ENCODE results near the gene C4orf50.

Gene C4orf50

GRCh38 chr4:5925419-5926200 is 92.6 kb downstream of the C4orf50 start:
- DNase-seq (ENCODE audit: low read depth in 2 of 3, low spot score in 1 of 3): no peak

GRCh38 chr4:5924461-5925125 is 93.6 kb downstream of the C4orf50 start:
- DNase-seq (ENCODE audit: low read depth in 2 of 3, low spot score in 1 of 3): no peak

- no peak for DNase-seq (ENCODE audit: low read depth in 2 of 3, low spot score in 1 of 3)
Measured at GRCh38 chr4:5923376-5923775, 94.9 kb downstream of the C4orf50 start.

- DNase-seq (ENCODE audit: low read depth in 2 of 3, low spot score in 1 of 3): no peak
Measured at GRCh38 chr4:5922556-5922955, 95.7 kb downstream of the C4orf50 start.

- no peak for DNase-seq (ENCODE audit: low read depth in 2 of 3, low spot score in 1 of 3)
Measured at GRCh38 chr4:5921981-5922380, 96.2 kb downstream of the C4orf50 start.

GRCh38 chr4:5921101-5921980 is 96.9 kb downstream of the C4orf50 start:
- DNase-seq (ENCODE audit: low read depth in 2 of 3, low spot score in 1 of 3): no peak

GRCh38 chr4:5919571-5919970 is 98.7 kb downstream of the C4orf50 start:
- no peak for DNase-seq (ENCODE audit: low read depth in 2 of 3, low spot score in 1 of 3)

GRCh38 chr4:5919044-5919443 is 99.2 kb downstream of the C4orf50 start:
- no peak for DNase-seq (ENCODE audit: low read depth in 2 of 3, low spot score in 1 of 3)

GRCh38 chr4:5918331-5918985 is 99.8 kb downstream of the C4orf50 start:
- no peak for DNase-seq (ENCODE audit: low read depth in 2 of 3, low spot score in 1 of 3)

GRCh38 chr4:5917672-5918071 is 100.6 kb downstream of the C4orf50 start:
- DNase-seq (ENCODE audit: low read depth in 2 of 3, low spot score in 1 of 3): no peak

GRCh38 chr4:5916229-5916628 is 102.0 kb downstream of the C4orf50 start:
- no peak for DNase-seq (ENCODE audit: low read depth in 2 of 3, low spot score in 1 of 3)

- DNase-seq (ENCODE audit: low read depth in 2 of 3, low spot score in 1 of 3): no peak
Measured at GRCh38 chr4:5913454-5913853, 104.8 kb downstream of the C4orf50 start.

- DNase-seq (ENCODE audit: low read depth in 2 of 3, low spot score in 1 of 3): no peak
Measured at GRCh38 chr4:5912614-5913019, 105.6 kb downstream of the C4orf50 start.

- DNase-seq (ENCODE audit: low read depth in 2 of 3, low spot score in 1 of 3): no peak
Measured at GRCh38 chr4:5908876-5909427, 109.3 kb downstream of the C4orf50 start.

GRCh38 chr4:5906191-5906590 is 112.0 kb downstream of the C4orf50 start:
- no peak for DNase-seq (ENCODE audit: low read depth in 2 of 3, low spot score in 1 of 3)

- no peak for DNase-seq (ENCODE audit: low read depth in 2 of 3, low spot score in 1 of 3)
Measured at GRCh38 chr4:5905714-5906113, 112.5 kb downstream of the C4orf50 start.

GRCh38 chr4:5900844-5901243 is 117.4 kb downstream of the C4orf50 start:
- no peak for DNase-seq (ENCODE audit: low read depth in 2 of 3, low spot score in 1 of 3)

GRCh38 chr4:5899881-5900280 is 118.3 kb downstream of the C4orf50 start:
- no peak for DNase-seq (ENCODE audit: low read depth in 2 of 3, low spot score in 1 of 3)

GRCh38 chr4:5899396-5899795 is 118.8 kb downstream of the C4orf50 start:
- no peak for DNase-seq (ENCODE audit: low read depth in 2 of 3, low spot score in 1 of 3)

GRCh38 chr4:5897674-5898073 is 120.6 kb downstream of the C4orf50 start:
- no peak for DNase-seq (ENCODE audit: low read depth in 2 of 3, low spot score in 1 of 3)

GRCh38 chr4:5895287-5895686 is 122.9 kb downstream of the C4orf50 start:
- no peak for DNase-seq (ENCODE audit: low read depth in 2 of 3, low spot score in 1 of 3)

Measured in stimulated activated CD4-positive, alpha-beta T cell treated with anti-CD3 and anti-CD28 coated beads, Interleukin-12 subunit alpha, Interleukin-12 subunit beta, amount 100 ng/mL, for 48 hours (primary cell).